Mesenchymal stem cell (in vitro differentiated cells and primary cell): ENCODE data around the gene SAMHD1.

Experiments
- DNase-seq: peaks from one replicate; pipeline ENCODE4 v3.0.0-alpha.2; 2013
- H2AFZ ChIP-seq: one replicate; pipeline ENCODE4 v1.6.1; 2013; ENCODE audit warnings: low read depth, mild to moderate bottlenecking, control low read depth, inconsistent platforms, low read length, moderate library complexity
- H2AK5ac ChIP-seq: 2 replicates; pipeline ENCODE4 v1.6.1; 2013; ENCODE audit warnings: low read length, moderate library complexity, mild to moderate bottlenecking, inconsistent platforms; ENCODE audit not compliant: severe bottlenecking
- H2BK120ac ChIP-seq: one replicate; pipeline ENCODE4 v1.6.1; 2013; ENCODE audit warnings: low read depth, mild to moderate bottlenecking, inconsistent platforms, low read length, moderate library complexity
- H2BK12ac ChIP-seq, 2 experiments: one replicate each; pipeline ENCODE4 v1.6.1; 2013; ENCODE audit warnings: inconsistent platforms in 2 of 2, low read length in 2 of 2, mild to moderate bottlenecking in 2 of 2, moderate library complexity in 2 of 2, control low read depth in 1 of 2
- H2BK15ac ChIP-seq: one replicate; pipeline ENCODE4 v1.6.1; 2013; ENCODE audit warnings: mild to moderate bottlenecking, low read depth, inconsistent platforms; ENCODE audit not compliant: poor library complexity, severe bottlenecking
- H2BK5ac ChIP-seq: 2 replicates; pipeline ENCODE4 v1.6.1; 2013; ENCODE audit warnings: low read depth, mild to moderate bottlenecking, low read length, control low read depth, inconsistent platforms; ENCODE audit not compliant: poor library complexity, severe bottlenecking
- H3K14ac ChIP-seq, 2 experiments: one replicate each; pipeline ENCODE4 v1.6.1; 2013; ENCODE audit warnings: inconsistent platforms in 2 of 2, low read length in 2 of 2, control low read depth in 1 of 2, mild to moderate bottlenecking in 1 of 2, moderate library complexity in 1 of 2
- H3K18ac ChIP-seq, 2 experiments: one replicate each; pipeline ENCODE4 v1.6.1; 2013; ENCODE audit warnings: inconsistent platforms in 2 of 2, low read length in 2 of 2, control low read depth in 1 of 2, low read depth in 1 of 2, mild to moderate bottlenecking in 1 of 2
- H3K23ac ChIP-seq, 2 experiments: one replicate each; pipeline ENCODE4 v1.6.1; 2013; ENCODE audit warnings: inconsistent platforms in 2 of 2, low read length in 2 of 2, mild to moderate bottlenecking in 2 of 2, moderate library complexity in 2 of 2, control low read depth in 1 of 2
- H3K27ac ChIP-seq: 2 replicates; pipeline ENCODE4 v1.5.1; 2013; ENCODE audit warnings: mild to moderate bottlenecking, moderate library complexity, low read length, control low read depth, inconsistent platforms; ENCODE audit not compliant: poor library complexity, severe bottlenecking
- H3K27me3 ChIP-seq, 2 experiments: 2 replicates each; pipeline versions ENCODE4 v1.6.1 to v1.7.0; 2013; ENCODE audit warnings: low read length in 2 of 2, mild to moderate bottlenecking in 2 of 2, moderate library complexity in 2 of 2, control low read depth in 1 of 2, inconsistent platforms in 1 of 2; ENCODE audit not compliant: control insufficient read depth in 1 of 2, insufficient read depth in 1 of 2
- H3K36me3 ChIP-seq, 2 experiments: 2 replicates each; pipeline versions ENCODE4 v1.6.1 to v1.7.0; 2013; ENCODE audit warnings: low read length in 2 of 2, control low read depth in 1 of 2, inconsistent platforms in 1 of 2, low read depth in 1 of 2, mild to moderate bottlenecking in 1 of 2; ENCODE audit not compliant: insufficient read depth in 2 of 2, control insufficient read depth in 1 of 2
- H3K4ac ChIP-seq, 2 experiments: one replicate each; pipeline ENCODE4 v1.6.1; 2013; ENCODE audit warnings: inconsistent platforms in 2 of 2, low read length in 2 of 2, mild to moderate bottlenecking in 2 of 2, moderate library complexity in 2 of 2, control low read depth in 1 of 2, low read depth in 1 of 2
- H3K4me1 ChIP-seq: 2 replicates; pipeline ENCODE4 v1.6.1; 2013; ENCODE audit warnings: low read depth, low read length, control low read depth; ENCODE audit not compliant: control insufficient read depth, insufficient read depth
- H3K4me2 ChIP-seq: 2 replicates; pipeline ENCODE4 v1.6.1; 2013; ENCODE audit warnings: low read length, mild to moderate bottlenecking, inconsistent platforms; ENCODE audit not compliant: poor library complexity, severe bottlenecking
- H3K4me3 ChIP-seq, 2 experiments: 2 replicates each; pipeline versions ENCODE4 v1.5.1 to v1.7.0; 2013; ENCODE audit warnings: low read length in 2 of 2, mild to moderate bottlenecking in 2 of 2, control low read depth in 1 of 2, low read depth in 1 of 2; ENCODE audit not compliant: insufficient read depth in 1 of 2
- H3K79me1 ChIP-seq: replicated peaks from 2 replicates; pipeline ENCODE4 v1.6.1; 2013; ENCODE audit warnings: mild to moderate bottlenecking, control low read depth, low read length, inconsistent platforms; ENCODE audit not compliant: poor library complexity, severe bottlenecking
- H3K9ac ChIP-seq: 2 replicates; pipeline ENCODE4 v1.7.0; 2013; ENCODE audit warnings: mild to moderate bottlenecking, low read length, moderate library complexity
- H3K9me3 ChIP-seq: 2 replicates; pipeline ENCODE4 v1.7.0; 2013; ENCODE audit warnings: mild to moderate bottlenecking, low read length; ENCODE audit not compliant: control insufficient read depth
- H4K8ac ChIP-seq: one replicate; pipeline ENCODE4 v1.6.1; 2013; ENCODE audit warnings: inconsistent platforms, mild to moderate bottlenecking, low read length, moderate library complexity
- H4K91ac ChIP-seq: one replicate; pipeline ENCODE4 v1.6.1; 2013; ENCODE audit warnings: mild to moderate bottlenecking, low read length, inconsistent platforms
- WGBS: methylation state at CpG from one replicate; pipeline ENCODE4 v1.1.7; 2013; ENCODE audit warnings: mixed read lengths; 5-methylcytosine and 5-hydroxymethylcytosine counted together

SAMHD1 gene

GRCh38 chr20:36861625-36861874 is 90.0 kb downstream of the SAMHD1 start:
- Histone ChIP-seq H2BK12ac (peak overlapping the region in 1 of 2 experiments; percentile 43), H3K27me3 (no peaks in the 10 kb centered on the region), H3K14ac (peak overlapping the region in 1 of 2 experiments; percentile 50), H2AFZ (no peak overlapping the region), H3K79me1 (peaks cover 3% of the 10 kb centered on the region), H3K4me1 (peaks cover 51% of the 10 kb centered on the region), H4K91ac (no peak overlapping the region), H2AK5ac (no peak overlapping the region), H3K36me3 (peaks cover 15 to 24% of the 10 kb centered on the region in 2 experiments), H3K27ac (peak overlapping the region; percentile 13), H2BK120ac (no peak overlapping the region), H2BK15ac (no peak overlapping the region), H3K4me3 (peak overlapping the region; percentile 83), H3K9ac (peak overlapping the region; percentile 89), H4K8ac (no peak overlapping the region), H3K18ac (peak overlapping the region; percentile 0 to 91), H3K9me3 (no peaks in the 10 kb centered on the region), H3K23ac (no peak overlapping the region), H3K4me2 (peak overlapping the region; percentile 50), H2BK5ac (no peak overlapping the region), H3K4ac (no peak overlapping the region)
- 54% methylated on average over 7 of the region's 7 CpGs for WGBS
- DNase-seq, result no peak

DNA sequence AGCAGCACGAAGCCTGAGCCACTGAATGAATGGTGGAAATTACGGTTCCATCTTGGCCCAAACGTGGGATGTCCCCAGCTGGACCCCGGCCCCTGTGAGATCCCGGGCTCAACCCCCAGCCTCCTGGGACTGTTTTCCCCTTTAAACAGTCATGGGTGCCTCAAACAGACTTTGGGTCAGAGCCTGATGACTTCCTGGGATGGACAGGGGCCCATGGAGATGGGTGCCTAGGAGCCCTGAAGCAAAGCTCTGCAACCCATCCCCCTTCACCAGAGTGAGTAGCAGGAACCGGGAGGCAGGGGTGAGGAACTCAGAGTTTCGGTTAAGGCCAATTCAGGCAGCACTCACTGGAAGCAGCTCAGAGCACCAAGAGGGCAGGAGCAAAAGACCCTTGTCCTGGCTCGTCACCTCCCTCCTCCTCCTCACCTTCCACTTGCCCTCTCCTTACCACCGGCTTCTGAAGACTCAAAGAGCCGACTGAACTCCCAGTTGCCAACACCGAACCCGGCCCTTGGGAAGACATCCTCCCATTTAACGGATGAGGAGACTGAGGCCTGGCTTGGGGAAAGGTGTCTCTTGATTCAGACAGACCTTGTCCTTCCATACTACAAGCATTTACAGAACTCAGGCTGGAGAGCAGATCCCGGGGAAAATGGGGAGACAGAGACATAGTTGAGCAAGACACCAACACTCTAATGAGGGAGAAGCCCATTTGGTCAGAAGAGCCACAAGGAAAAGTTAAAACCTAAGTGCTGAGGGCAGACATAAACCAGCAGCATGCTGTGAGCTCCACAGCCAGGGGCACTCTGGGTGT is 90.5 kb downstream of the SAMHD1 start:
- no peak overlapping the region for H3K27ac ChIP-seq

DNA sequence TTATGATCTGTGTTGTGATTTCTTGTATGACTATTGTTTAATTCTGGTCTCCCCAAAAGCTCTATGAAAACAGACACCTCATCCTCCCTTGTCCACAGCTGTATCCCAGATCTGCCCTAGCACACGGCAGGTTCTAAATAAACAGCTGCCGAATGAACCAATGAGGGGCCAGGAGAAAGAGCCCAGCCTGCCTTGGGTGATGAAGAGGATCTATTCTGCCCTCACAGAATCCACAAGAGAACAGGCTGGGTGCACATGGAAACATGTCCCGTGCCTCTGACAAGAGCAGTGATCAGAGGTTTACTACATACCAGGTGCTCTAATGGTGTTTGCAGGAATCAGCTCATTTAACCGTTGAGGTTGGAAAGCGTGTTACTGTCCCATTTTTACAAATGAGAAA is 91.2 kb downstream of the SAMHD1 start:
- no peak overlapping the region for H3K4me2 ChIP-seq
- H3K14ac ChIP-seq, result no peak overlapping the region
- H2BK15ac ChIP-seq, result no peak overlapping the region
- H4K91ac ChIP-seq, result no peak overlapping the region
- H3K4ac ChIP-seq, result peak overlapping the region in 1 of 2 experiments; percentile 20
- no peaks in the 10 kb centered on the region for H3K9me3 ChIP-seq
- H3K27me3 ChIP-seq, result no peaks in the 10 kb centered on the region
- H3K79me1 ChIP-seq, result peaks cover 12% of the 10 kb centered on the region
- peak overlapping the region in 1 of 2 experiments; percentile 35 for H3K23ac ChIP-seq
- H3K4me3 ChIP-seq, result peak overlapping the region in 1 of 2 experiments; percentile 83
- WGBS, result 71% methylated on average over 5 of the region's 5 CpGs
- no peak overlapping the region for H3K27ac ChIP-seq
- peak overlapping the region; percentile 89 for H3K9ac ChIP-seq
- H2BK120ac ChIP-seq, result no peak overlapping the region
- peaks cover 15 to 24% of the 10 kb centered on the region in 2 experiments for H3K36me3 ChIP-seq
- peak overlapping the region; percentile 29 for H4K8ac ChIP-seq
- peaks cover 58% of the 10 kb centered on the region for H3K4me1 ChIP-seq
- DNase-seq, result no peak
- peak overlapping the region; percentile 7 to 61 for H2BK12ac ChIP-seq
- H2AFZ ChIP-seq, result no peak overlapping the region
- H2AK5ac ChIP-seq, result no peak overlapping the region
- H3K18ac ChIP-seq, result no peak overlapping the region
- no peak overlapping the region for H2BK5ac ChIP-seq

More for the DNA sequence above, 90.5 kb downstream of the SAMHD1 start:
- peak overlapping the region in 1 of 2 experiments; percentile 0 for H3K18ac ChIP-seq
- no peak overlapping the region for H2AK5ac ChIP-seq
- H2BK5ac ChIP-seq, result no peak overlapping the region
- DNase-seq, result no peak
- peak overlapping the region in 1 of 2 experiments; percentile 50 for H3K14ac ChIP-seq
- no peaks in the 10 kb centered on the region for H3K27me3 ChIP-seq
- H4K8ac ChIP-seq, result peak overlapping the region; percentile 62
- no peak overlapping the region for H2AFZ ChIP-seq
- peak overlapping the region in 1 of 2 experiments; percentile 7 for H2BK12ac ChIP-seq
- no peak overlapping the region for H3K4ac ChIP-seq
- peaks cover 8% of the 10 kb centered on the region for H3K79me1 ChIP-seq
- peaks cover 15 to 24% of the 10 kb centered on the region in 2 experiments for H3K36me3 ChIP-seq
- no peak overlapping the region for H2BK15ac ChIP-seq
- no peak overlapping the region for H2BK120ac ChIP-seq
- peak overlapping the region; percentile 89 for H3K9ac ChIP-seq
- 90% methylated on average over 10 of the region's 14 CpGs for WGBS
- H3K4me2 ChIP-seq, result peak overlapping the region; percentile 50
- H3K9me3 ChIP-seq, result no peaks in the 10 kb centered on the region
- no peak overlapping the region for H3K23ac ChIP-seq
- peak overlapping the region in 1 of 2 experiments; percentile 83 for H3K4me3 ChIP-seq
- H3K4me1 ChIP-seq, result peaks cover 54% of the 10 kb centered on the region
- H4K91ac ChIP-seq, result no peak overlapping the region

DNA sequence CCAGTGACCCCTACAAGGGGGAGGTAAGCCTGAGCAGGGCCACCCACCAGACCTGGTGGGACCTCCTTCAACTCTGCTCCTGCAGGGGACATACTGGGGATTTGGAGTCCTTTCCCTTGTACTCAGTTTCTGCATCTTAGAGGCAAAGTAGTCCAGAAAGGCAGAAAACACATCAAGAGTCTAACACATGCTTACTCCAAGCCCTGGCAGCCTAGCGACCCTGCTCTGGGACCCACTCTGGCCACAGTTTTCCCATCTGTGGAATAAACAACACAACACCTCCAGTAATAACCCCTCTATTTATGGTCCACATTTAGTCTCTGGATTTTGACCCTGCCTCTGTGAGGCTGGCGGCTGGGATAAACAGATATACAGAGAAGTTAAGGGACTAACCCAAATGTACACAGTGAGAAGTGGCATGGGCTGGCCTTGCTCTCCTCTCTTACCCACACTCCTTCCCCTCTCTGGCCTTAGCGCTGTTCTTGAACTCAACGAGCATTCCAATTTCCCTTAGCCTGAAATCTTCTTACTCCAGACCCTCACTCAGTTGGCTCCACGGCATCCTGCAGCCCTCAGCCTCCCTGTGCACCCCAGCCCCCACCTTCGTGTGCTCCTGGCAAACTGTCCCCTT is 91.7 kb downstream of the SAMHD1 start:
- DNase-seq, result peak; percentile 42
- peak overlapping the region; percentile 18 for H2AK5ac ChIP-seq
- H4K91ac ChIP-seq, result no peak overlapping the region
- H3K27ac ChIP-seq, result no peak overlapping the region
- no peak overlapping the region for H2BK120ac ChIP-seq
- peaks cover 62% of the 10 kb centered on the region for H3K4me1 ChIP-seq
- H3K79me1 ChIP-seq, result peaks cover 17% of the 10 kb centered on the region
- H3K23ac ChIP-seq, result peak overlapping the region in 1 of 2 experiments; percentile 35
- H3K4me3 ChIP-seq, result no peak overlapping the region
- H3K9me3 ChIP-seq, result no peaks in the 10 kb centered on the region
- 43% methylated on average over 5 of the region's 6 CpGs for WGBS
- no peak overlapping the region for H2BK15ac ChIP-seq
- peak overlapping the region; percentile 89 for H3K9ac ChIP-seq
- peak overlapping the region in 1 of 2 experiments; percentile 5 for H2BK12ac ChIP-seq
- H3K36me3 ChIP-seq, result peaks cover 15 to 24% of the 10 kb centered on the region in 2 experiments
- no peak overlapping the region for H3K4me2 ChIP-seq
- H4K8ac ChIP-seq, result peak overlapping the region; percentile 29
- no peak overlapping the region for H3K4ac ChIP-seq
- H3K18ac ChIP-seq, result no peak overlapping the region
- H3K27me3 ChIP-seq, result no peaks in the 10 kb centered on the region
- H2AFZ ChIP-seq, result no peak overlapping the region
- H2BK5ac ChIP-seq, result no peak overlapping the region
- peak overlapping the region in 1 of 2 experiments; percentile 22 for H3K14ac ChIP-seq
